Measurements from ENCODE around the gene ADAMTS7. TPM values are rescaled to one million over a fixed set of nuclear protein-coding genes. Genes with fewer than 3 reads are reported as not detected.

ADAMTS7 gene
- total and polyA plus RNA-seq, 2 of the 8 experiments (the other 6 are each of a cell fraction or from before 2014, with no cell fraction given) = 27.9 to 45.2 TPM

DNA sequence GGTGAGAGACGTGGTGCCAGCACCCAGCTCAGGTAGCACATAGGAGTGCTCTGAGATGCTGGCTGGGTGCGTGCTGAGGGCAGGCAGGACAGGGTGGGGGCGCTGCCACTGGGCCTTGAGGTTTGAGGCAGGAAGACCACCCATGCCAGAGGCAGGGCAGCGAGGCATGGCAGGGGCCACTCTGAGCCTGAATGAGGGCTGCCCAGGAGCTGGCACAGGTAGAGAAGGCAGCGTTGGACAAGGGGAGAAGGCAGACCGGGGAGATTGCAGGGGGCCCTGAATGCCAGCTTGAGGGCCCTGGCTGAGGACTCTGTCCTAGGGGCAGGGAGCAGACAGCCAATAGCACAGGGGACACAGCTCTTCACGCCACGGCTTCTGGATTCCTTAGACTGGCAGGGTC is 50.2 kb downstream of the ADAMTS7 start:
- ChIA-PET POLR2A (ENCODE audit: partially characterized antibody) (no interaction called here), CTCF (ENCODE audit: partially characterized antibody) (interaction anchor here (1.2 to 13.9 kb wide), 2 partner anchors 21 to 50 kb away, joined by 3 to 82 read pairs; partner anchors contain the start of gene ADAMTS7)
- Histone ChIP-seq H3K79me1 (ENCODE audit: low read depth, low read length) (no peaks in the 10 kb centered on the region), H3K9me3 (ENCODE audit: insufficient read depth in 2 of 2, low read depth in 1 of 2, low read length in 1 of 2) (no peaks in the 10 kb centered on the region), H3K23ac (ENCODE audit: insufficient read length) (no peak overlapping the region), H3K27me3 (replicated peaks in 1 of 4; ENCODE audit: control insufficient read depth in 3 of 4, extremely low read depth in 1 of 4, insufficient read depth in 3 of 4, low read length in 3 of 4) (no peaks in the 10 kb centered on the region), H2AFZ (ENCODE audit: low read length) (no peak overlapping the region), H2BK5ac (ENCODE audit: low read depth, low read length) (no peak overlapping the region; the same call in 1 of the 2 replicates), H3K4me3 (ENCODE audit: extremely low read depth in 1 of 4, insufficient read depth in 2 of 4, low read depth in 3 of 4, low read length in 4 of 4) (no peak overlapping the region), H4K20me1 (replicated peaks in 1 of 2; ENCODE audit: control insufficient read depth in 1 of 2, insufficient read depth in 2 of 2, low read length in 2 of 2) (no peaks in the 10 kb centered on the region), H3K14ac (ENCODE audit: insufficient read length) (no peak overlapping the region), H3K23me2 (ENCODE audit: low read depth, low read length) (no peaks in the 10 kb centered on the region), H2BK15ac (ENCODE audit: low read length) (no peak overlapping the region), H3K4me1 (replicated peaks in 1 of 4; ENCODE audit: control insufficient read depth in 3 of 4, insufficient read depth in 4 of 4, low read length in 3 of 4) (no peaks in the 10 kb centered on the region), H3K4me2 (ENCODE audit: insufficient read depth in 1 of 2, low read depth in 2 of 2, low read length in 2 of 2) (no peak overlapping the region), H3K79me2 (ENCODE audit: control insufficient read depth in 1 of 2, insufficient read depth in 2 of 2, low read length in 2 of 2) (no peaks in the 10 kb centered on the region), H2BK20ac (ENCODE audit: low read length) (no peak overlapping the region), H3K36me3 (ENCODE audit: control insufficient read depth in 2 of 4, insufficient read depth in 4 of 4, low read length in 3 of 4) (no peaks in the 10 kb centered on the region; a peak in 1 of 8 replicates), H2BK120ac (replicated peaks; ENCODE audit: low read depth, low read length) (no peak overlapping the region), H4K91ac (replicated peaks; ENCODE audit: insufficient read length, low read length) (no peak overlapping the region), H3K56ac (replicated peaks; ENCODE audit: insufficient read length, low read depth, low read length) (no peak overlapping the region), H3K18ac (ENCODE audit: extremely low read depth, low read length) (no peak overlapping the region), H3K4ac (replicated peaks; ENCODE audit: insufficient read length, low read depth, low read length) (no peak overlapping the region), H3K27ac (ENCODE audit: low read depth, low read length) (no peak overlapping the region), H2AK5ac (ENCODE audit: low read depth, low read length) (no peak overlapping the region), H3K9ac (replicated peaks in 1 of 4; ENCODE audit: extremely low read depth in 1 of 4, low read depth in 3 of 4, low read length in 3 of 4) (no peak overlapping the region), H2BK12ac (ENCODE audit: low read depth, low read length) (no peak overlapping the region), H4K5ac (ENCODE audit: insufficient read length, low read depth, low read length) (no peak overlapping the region), H4K8ac (ENCODE audit: extremely low read depth, insufficient read depth, low read length) (no peak overlapping the region)
- FAIRE-seq = no peak
- DNase-seq (ENCODE audit: low read depth in 1 of 2, low spot score in 2 of 2) = peak in 1 of 2 experiments; percentile 44
- WGBS, 2 experiments (ENCODE audit: extremely low coverage in 1 of 2, insufficient coverage in 1 of 2, insufficient read length in 1 of 2, insufficient replicate concordance in 2 of 2, low coverage in 1 of 2, low lambda C conversion rate in 2 of 2, missing lambda C conversion rate in 1 of 2) = 86% methylated on average over 7 of the region's 8 CpGs; no CpG with 5 or more reads in 1 of the 2 experiments
- TF ChIP-seq YY1 (IDR thresholded peaks at IDR 0.05; ENCODE audit: low read depth, low read length) (no peak), SIN3A (conservative IDR thresholded peaks at IDR 0.05 in 1 of 2, IDR thresholded peaks at IDR 0.05 in 1 of 2; ENCODE audit: low read depth in 1 of 2, low read length in 2 of 2) (no peak)

Data from H1 (cell line).